ENCODE results near the gene GPC5.

Gene GPC5

GRCh38 chr13:92251671-92252210 is 853.3 kb downstream of the GPC5 start:
- Histone ChIP-seq H3K4me3 (ENCODE audit: insufficient read length, low read depth) (no peak overlapping the region), H3K27me3 (ENCODE audit: insufficient read depth, insufficient read length) (no peaks in the 10 kb centered on the region), H3K36me3 (ENCODE audit: insufficient read depth, insufficient read length, low read length) (no peaks in the 10 kb centered on the region), H3K9ac (ENCODE audit: insufficient read length, low read depth) (no peak overlapping the region), H3K4me1 (ENCODE audit: insufficient read depth, insufficient read length) (no peaks in the 10 kb centered on the region), H3K9me3 (ENCODE audit: insufficient read depth, low read length) (no peaks in the 10 kb centered on the region)
- no peak for DNase-seq (ENCODE audit: low read depth, low spot score)
- TF ChIP-seq ZNF274 (IDR thresholded peaks at IDR 0.05; ENCODE audit: low read depth, low read length) (no peak), YY1 (IDR thresholded peaks at IDR 0.05; ENCODE audit: insufficient read depth, insufficient read length) (no peak), SUZ12 (IDR thresholded peaks at IDR 0.05; ENCODE audit: extremely low read depth, insufficient read depth, insufficient read length) (no peak)

GRCh38 chr13:92255526-92255925 is 857.1 kb downstream of the GPC5 start:
- H3K27me3 ChIP-seq (ENCODE audit: insufficient read depth, insufficient read length), result no peaks in the 10 kb centered on the region
- H3K4me1 ChIP-seq (ENCODE audit: insufficient read depth, insufficient read length), result no peaks in the 10 kb centered on the region
- DNase-seq (ENCODE audit: low read depth, low spot score), result no peak
- TF ChIP-seq SUZ12 (IDR thresholded peaks at IDR 0.05; ENCODE audit: extremely low read depth, insufficient read depth, insufficient read length) (no peak), ZNF274 (IDR thresholded peaks at IDR 0.05; ENCODE audit: low read depth, low read length) (no peak), YY1 (IDR thresholded peaks at IDR 0.05; ENCODE audit: insufficient read depth, insufficient read length) (no peak)
- no peaks in the 10 kb centered on the region for H3K9me3 ChIP-seq (ENCODE audit: insufficient read depth, low read length)
- no peak overlapping the region for H3K9ac ChIP-seq (ENCODE audit: insufficient read length, low read depth)
- no peak overlapping the region for H3K4me3 ChIP-seq (ENCODE audit: insufficient read length, low read depth)
- H3K36me3 ChIP-seq (ENCODE audit: insufficient read depth, insufficient read length, low read length), result no peaks in the 10 kb centered on the region

- no peaks in the 10 kb centered on the region for H3K4me1 ChIP-seq (ENCODE audit: insufficient read depth, insufficient read length)
- H3K27me3 ChIP-seq (ENCODE audit: insufficient read depth, insufficient read length), result no peaks in the 10 kb centered on the region
- H3K4me3 ChIP-seq (ENCODE audit: insufficient read length, low read depth), result no peak overlapping the region
- H3K36me3 ChIP-seq (ENCODE audit: insufficient read depth, insufficient read length, low read length), result no peaks in the 10 kb centered on the region
- no peak for TF ChIP-seq YY1 (IDR thresholded peaks at IDR 0.05; ENCODE audit: insufficient read depth, insufficient read length)
- no peak for TF ChIP-seq ZNF274 (IDR thresholded peaks at IDR 0.05; ENCODE audit: low read depth, low read length)
- no peak for TF ChIP-seq SUZ12 (IDR thresholded peaks at IDR 0.05; ENCODE audit: extremely low read depth, insufficient read depth, insufficient read length)
- no peak overlapping the region for H3K9ac ChIP-seq (ENCODE audit: insufficient read length, low read depth)
- no peak for DNase-seq (ENCODE audit: low read depth, low spot score)
- no peaks in the 10 kb centered on the region for H3K9me3 ChIP-seq (ENCODE audit: insufficient read depth, low read length)
Measured at GRCh38 chr13:92256211-92256610, 857.8 kb downstream of the GPC5 start.

- Histone ChIP-seq H3K9ac (ENCODE audit: insufficient read length, low read depth) (no peak overlapping the region), H3K4me3 (ENCODE audit: insufficient read length, low read depth) (no peak overlapping the region), H3K27me3 (ENCODE audit: insufficient read depth, insufficient read length) (no peaks in the 10 kb centered on the region), H3K36me3 (ENCODE audit: insufficient read depth, insufficient read length, low read length) (no peaks in the 10 kb centered on the region), H3K9me3 (ENCODE audit: insufficient read depth, low read length) (no peaks in the 10 kb centered on the region), H3K4me1 (ENCODE audit: insufficient read depth, insufficient read length) (no peaks in the 10 kb centered on the region)
- no peak for DNase-seq (ENCODE audit: low read depth, low spot score)
- TF ChIP-seq YY1 (IDR thresholded peaks at IDR 0.05; ENCODE audit: insufficient read depth, insufficient read length), result no peak
- TF ChIP-seq ZNF274 (IDR thresholded peaks at IDR 0.05; ENCODE audit: low read depth, low read length), result no peak
- no peak for TF ChIP-seq SUZ12 (IDR thresholded peaks at IDR 0.05; ENCODE audit: extremely low read depth, insufficient read depth, insufficient read length)
Measured at GRCh38 chr13:92259046-92259445, 860.6 kb downstream of the GPC5 start.

- Histone ChIP-seq H3K36me3 (ENCODE audit: insufficient read depth, insufficient read length, low read length) (no peaks in the 10 kb centered on the region), H3K4me3 (ENCODE audit: insufficient read length, low read depth) (no peak overlapping the region), H3K9me3 (ENCODE audit: insufficient read depth, low read length) (no peaks in the 10 kb centered on the region), H3K4me1 (ENCODE audit: insufficient read depth, insufficient read length) (no peaks in the 10 kb centered on the region), H3K27me3 (ENCODE audit: insufficient read depth, insufficient read length) (no peaks in the 10 kb centered on the region), H3K9ac (ENCODE audit: insufficient read length, low read depth) (no peak overlapping the region)
- no peak for DNase-seq (ENCODE audit: low read depth, low spot score)
- TF ChIP-seq ZNF274 (IDR thresholded peaks at IDR 0.05; ENCODE audit: low read depth, low read length) (no peak), SUZ12 (IDR thresholded peaks at IDR 0.05; ENCODE audit: extremely low read depth, insufficient read depth, insufficient read length) (no peak), YY1 (IDR thresholded peaks at IDR 0.05; ENCODE audit: insufficient read depth, insufficient read length) (no peak)
Measured at GRCh38 chr13:92259523-92259922, 861.1 kb downstream of the GPC5 start.

GRCh38 chr13:92260363-92260762 is 861.9 kb downstream of the GPC5 start:
- H3K27me3 ChIP-seq (ENCODE audit: insufficient read depth, insufficient read length), result no peaks in the 10 kb centered on the region
- no peak for TF ChIP-seq YY1 (IDR thresholded peaks at IDR 0.05; ENCODE audit: insufficient read depth, insufficient read length)
- no peak for TF ChIP-seq SUZ12 (IDR thresholded peaks at IDR 0.05; ENCODE audit: extremely low read depth, insufficient read depth, insufficient read length)
- TF ChIP-seq ZNF274 (IDR thresholded peaks at IDR 0.05; ENCODE audit: low read depth, low read length), result no peak
- no peak for DNase-seq (ENCODE audit: low read depth, low spot score)

GRCh38 chr13:92262100-92262788 is 863.8 kb downstream of the GPC5 start:
- DNase-seq (ENCODE audit: low read depth, low spot score), result no peak
- Histone ChIP-seq H3K4me3 (ENCODE audit: insufficient read length, low read depth) (no peak overlapping the region), H3K36me3 (ENCODE audit: insufficient read depth, insufficient read length, low read length) (no peaks in the 10 kb centered on the region), H3K4me1 (ENCODE audit: insufficient read depth, insufficient read length) (no peaks in the 10 kb centered on the region), H3K27me3 (ENCODE audit: insufficient read depth, insufficient read length) (no peaks in the 10 kb centered on the region), H3K9me3 (ENCODE audit: insufficient read depth, low read length) (no peaks in the 10 kb centered on the region), H3K9ac (ENCODE audit: insufficient read length, low read depth) (no peak overlapping the region)
- TF ChIP-seq ZNF274 (IDR thresholded peaks at IDR 0.05; ENCODE audit: low read depth, low read length), result no peak
- no peak for TF ChIP-seq YY1 (IDR thresholded peaks at IDR 0.05; ENCODE audit: insufficient read depth, insufficient read length)
- no peak for TF ChIP-seq SUZ12 (IDR thresholded peaks at IDR 0.05; ENCODE audit: extremely low read depth, insufficient read depth, insufficient read length)

More at GRCh38 chr13:92260363-92260762, 861.9 kb downstream of the GPC5 start:
- H3K4me1 ChIP-seq (ENCODE audit: insufficient read depth, insufficient read length), result no peaks in the 10 kb centered on the region
- no peaks in the 10 kb centered on the region for H3K36me3 ChIP-seq (ENCODE audit: insufficient read depth, insufficient read length, low read length)
- no peaks in the 10 kb centered on the region for H3K9me3 ChIP-seq (ENCODE audit: insufficient read depth, low read length)
- no peak overlapping the region for H3K9ac ChIP-seq (ENCODE audit: insufficient read length, low read depth)
- H3K4me3 ChIP-seq (ENCODE audit: insufficient read length, low read depth), result no peak overlapping the region
